Panc1 (cell line): ENCODE data around the gene TAB3.

ENCODE experiments used
- CTCF ChIP-seq: fragments of 450-650 bp; IDR thresholded peaks from 2 replicates; pipeline ENCODE4 v1.5.1; 2017; ENCODE audit warnings: mild to moderate bottlenecking
- POLR2AphosphoS5 ChIP-seq: IDR thresholded peaks from 2 replicates; pipeline ENCODE4 v1.6.1; 2012; ENCODE audit warnings: mild to moderate bottlenecking, low read depth, low read length, moderate library complexity
- REST ChIP-seq, 2 experiments: IDR thresholded peaks; 2 replicates each; pipeline ENCODE4 v1.6.1; 2011 to 2012; ENCODE audit warnings: low read depth in 2 of 2, control low read depth in 1 of 2, low read length in 1 of 2, mild to moderate bottlenecking in 1 of 2, moderate library complexity in 1 of 2; ENCODE audit not compliant: insufficient read depth in 1 of 2
- SIN3A ChIP-seq: IDR thresholded peaks from 2 replicates; pipeline ENCODE4 v1.6.1; 2012; ENCODE audit warnings: low read depth, mild to moderate bottlenecking, low read length, moderate library complexity, borderline replicate concordance; ENCODE audit not compliant: insufficient read depth
- TCF7L2 ChIP-seq: IDR thresholded peaks from 2 replicates; pipeline ENCODE4 v1.6.1; 2011; ENCODE audit warnings: mild to moderate bottlenecking, low read depth, low read length, inconsistent platforms

GRCh38 chrX:30795981-30796958 lies 92.8 kb downstream of the TAB3 start:
- no peak for TF ChIP-seq POLR2AphosphoS5
- no peak for TF ChIP-seq CTCF
- TF ChIP-seq TCF7L2: no peak
- no peak for TF ChIP-seq SIN3A
- no peak for TF ChIP-seq REST (IDR thresholded peaks at IDR 0.05; ENCODE audit: insufficient read depth in 1 of 2, low read depth in 2 of 2, low read length in 1 of 2)
